ENCODE measurements around the gene CEP55. TPM values are rescaled to one million over a fixed set of nuclear protein-coding genes. Genes with fewer than 3 reads are reported as not detected.

The CEP55 gene
- total RNA-seq, 1 donor from 2014 or later, result 4.7 TPM

DNA sequence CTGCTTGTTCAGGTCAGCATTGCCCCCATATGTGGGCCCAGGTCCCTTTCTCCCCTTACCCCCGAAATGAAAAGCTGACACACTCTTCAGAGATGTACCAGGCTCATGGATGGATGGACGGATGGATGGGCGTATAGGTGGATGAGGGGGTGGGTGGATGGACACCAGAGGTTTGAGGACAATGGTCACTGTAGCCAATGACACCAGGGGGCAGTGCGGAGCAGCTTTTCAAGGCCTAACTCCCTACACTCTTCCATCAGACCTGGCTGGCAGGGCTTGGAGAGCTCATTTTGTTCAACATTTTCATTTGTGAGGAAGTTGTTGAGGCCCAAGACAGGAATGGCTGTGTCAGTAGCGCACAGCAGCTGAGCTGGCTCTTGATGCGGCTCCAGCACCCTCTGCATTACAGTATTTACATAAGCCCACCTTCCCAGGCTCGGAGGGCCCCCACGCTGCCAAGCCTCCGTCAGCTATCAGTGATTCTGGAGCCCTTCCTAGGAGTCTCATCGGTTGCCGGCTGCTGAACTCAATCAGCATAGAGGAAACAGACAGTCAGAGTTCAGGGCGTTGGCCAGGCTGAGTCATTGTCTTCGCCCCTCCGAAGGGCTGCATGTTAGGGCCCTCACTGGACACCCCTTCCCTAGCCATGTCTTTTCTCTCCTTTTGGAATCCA is 58.5 kb downstream of the CEP55 start:
- H3K36me3 ChIP-seq (ENCODE audit: control insufficient read depth in 3 of 3, insufficient read depth in 3 of 3, low read length in 3 of 3), result no peaks in the 10 kb centered on the region
- H3K9ac ChIP-seq (ENCODE audit: low read depth in 1 of 3, low read length in 3 of 3), result no peak overlapping the region
- H3K9me3 ChIP-seq (ENCODE audit: control insufficient read depth in 3 of 3, low read length in 3 of 3), result no peaks in the 10 kb centered on the region
- H3K4me1 ChIP-seq (ENCODE audit: control insufficient read depth in 3 of 3, insufficient read depth in 3 of 3, low read length in 3 of 3), result no peaks in the 10 kb centered on the region
- H3K4me3 ChIP-seq (ENCODE audit: low read length in 3 of 3), result no peak overlapping the region
- no peaks in the 10 kb centered on the region for H3K27me3 ChIP-seq (ENCODE audit: control insufficient read depth in 3 of 3, insufficient read depth in 3 of 3, low read length in 3 of 3)
- H3K27ac ChIP-seq (ENCODE audit: low read depth, low read length), result no peak overlapping the region

DNA sequence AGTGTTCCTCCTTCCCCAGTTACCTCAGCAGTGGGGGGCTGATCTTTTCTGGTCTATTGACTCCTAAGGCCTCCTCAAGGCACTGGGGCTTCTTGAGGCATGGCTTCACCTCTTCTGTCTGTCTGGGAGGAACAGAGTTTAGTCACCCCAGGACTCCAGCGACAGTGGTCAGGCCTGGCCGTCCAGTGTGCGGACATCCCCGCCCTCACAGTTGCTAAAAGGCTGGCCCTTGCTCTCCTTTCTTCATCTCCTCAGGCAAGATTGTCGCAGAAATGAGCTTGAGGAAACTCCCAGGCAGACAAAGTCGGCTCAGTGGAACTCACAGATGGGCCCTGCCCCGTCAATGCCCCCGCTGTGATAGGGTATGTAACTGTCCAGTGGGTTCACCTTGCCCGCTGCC is 63.1 kb downstream of the CEP55 start:
- Histone ChIP-seq H3K9me3 (ENCODE audit: control insufficient read depth in 3 of 3, low read length in 3 of 3) (no peaks in the 10 kb centered on the region), H3K36me3 (ENCODE audit: control insufficient read depth in 3 of 3, insufficient read depth in 3 of 3, low read length in 3 of 3) (no peaks in the 10 kb centered on the region), H3K27ac (ENCODE audit: low read depth, low read length) (no peak overlapping the region), H3K4me3 (ENCODE audit: low read length in 3 of 3) (no peak overlapping the region), H3K9ac (ENCODE audit: low read depth in 1 of 3, low read length in 3 of 3) (no peak overlapping the region), H3K27me3 (ENCODE audit: control insufficient read depth in 3 of 3, insufficient read depth in 3 of 3, low read length in 3 of 3) (peaks cover 0 to under 1% (median under 1%) of the 10 kb centered on the region in 3 donors), H3K4me1 (ENCODE audit: control insufficient read depth in 3 of 3, insufficient read depth in 3 of 3, low read length in 3 of 3) (no peaks in the 10 kb centered on the region)

DNA sequence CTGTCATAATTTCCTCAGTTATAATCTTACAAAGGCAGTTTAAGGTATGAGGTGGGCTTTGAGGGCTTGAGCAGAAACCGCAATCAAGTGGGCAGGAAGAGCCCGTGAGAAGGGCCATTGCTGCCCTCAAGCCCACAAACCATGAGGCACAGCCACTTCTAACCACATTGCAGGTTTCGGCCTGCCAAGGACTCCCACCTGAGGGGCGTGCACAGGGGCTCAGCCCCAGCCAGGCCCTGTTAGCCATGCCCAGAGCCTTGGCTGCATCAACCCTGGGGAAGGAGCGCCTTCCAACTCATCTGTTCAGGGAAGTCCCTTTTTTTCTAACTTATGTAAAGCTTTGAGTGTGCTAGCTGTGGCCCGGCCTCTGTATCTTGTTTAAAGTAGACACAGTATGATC is 64.1 kb downstream of the CEP55 start:
- Histone ChIP-seq H3K4me3 (ENCODE audit: low read length in 3 of 3) (no peak overlapping the region), H3K36me3 (ENCODE audit: control insufficient read depth in 3 of 3, insufficient read depth in 3 of 3, low read length in 3 of 3) (no peaks in the 10 kb centered on the region), H3K27ac (ENCODE audit: low read depth, low read length) (no peak overlapping the region), H3K27me3 (ENCODE audit: control insufficient read depth in 3 of 3, insufficient read depth in 3 of 3, low read length in 3 of 3) (peaks cover 0 to 8% (median 7%) of the 10 kb centered on the region in 3 donors), H3K9ac (ENCODE audit: low read depth in 1 of 3, low read length in 3 of 3) (no peak overlapping the region), H3K9me3 (ENCODE audit: control insufficient read depth in 3 of 3, low read length in 3 of 3) (no peaks in the 10 kb centered on the region), H3K4me1 (ENCODE audit: control insufficient read depth in 3 of 3, insufficient read depth in 3 of 3, low read length in 3 of 3) (no peaks in the 10 kb centered on the region)

DNA sequence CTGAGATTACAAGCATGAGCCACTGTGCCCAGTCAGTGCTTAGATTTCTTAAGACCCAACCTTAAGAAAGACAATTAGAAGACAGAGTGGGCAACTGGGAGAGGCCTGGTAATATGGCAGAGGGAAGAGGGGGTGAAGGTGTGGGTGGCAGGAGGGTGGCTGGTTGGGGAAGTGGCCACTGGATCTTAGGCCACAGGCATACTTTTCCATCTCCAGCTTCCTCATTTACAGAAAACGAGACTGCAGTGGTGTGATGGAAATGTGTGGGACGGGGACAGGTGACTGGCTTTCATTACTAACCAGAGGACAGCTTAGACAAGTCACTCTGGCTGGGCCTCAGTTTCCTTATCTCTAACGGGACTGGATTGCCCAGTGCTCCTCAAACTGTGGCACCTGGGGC is 69.0 kb downstream of the CEP55 start:
- H3K9ac ChIP-seq (ENCODE audit: low read depth in 1 of 3, low read length in 3 of 3), result no peak overlapping the region
- peaks cover 32 to 40% (median 35%) of the 10 kb centered on the region in 3 donors for H3K27me3 ChIP-seq (ENCODE audit: control insufficient read depth in 3 of 3, insufficient read depth in 3 of 3, low read length in 3 of 3)
- H3K4me3 ChIP-seq (ENCODE audit: low read length in 3 of 3), result no peak overlapping the region
- H3K9me3 ChIP-seq (ENCODE audit: control insufficient read depth in 3 of 3, low read length in 3 of 3), result no peaks in the 10 kb centered on the region
- no peak overlapping the region for H3K27ac ChIP-seq (ENCODE audit: low read depth, low read length)
- H3K4me1 ChIP-seq (ENCODE audit: control insufficient read depth in 3 of 3, insufficient read depth in 3 of 3, low read length in 3 of 3), result peaks cover 5 to 10% (median 7%) of the 10 kb centered on the region in 3 donors
- H3K36me3 ChIP-seq (ENCODE audit: control insufficient read depth in 3 of 3, insufficient read depth in 3 of 3, low read length in 3 of 3), result no peaks in the 10 kb centered on the region

DNA sequence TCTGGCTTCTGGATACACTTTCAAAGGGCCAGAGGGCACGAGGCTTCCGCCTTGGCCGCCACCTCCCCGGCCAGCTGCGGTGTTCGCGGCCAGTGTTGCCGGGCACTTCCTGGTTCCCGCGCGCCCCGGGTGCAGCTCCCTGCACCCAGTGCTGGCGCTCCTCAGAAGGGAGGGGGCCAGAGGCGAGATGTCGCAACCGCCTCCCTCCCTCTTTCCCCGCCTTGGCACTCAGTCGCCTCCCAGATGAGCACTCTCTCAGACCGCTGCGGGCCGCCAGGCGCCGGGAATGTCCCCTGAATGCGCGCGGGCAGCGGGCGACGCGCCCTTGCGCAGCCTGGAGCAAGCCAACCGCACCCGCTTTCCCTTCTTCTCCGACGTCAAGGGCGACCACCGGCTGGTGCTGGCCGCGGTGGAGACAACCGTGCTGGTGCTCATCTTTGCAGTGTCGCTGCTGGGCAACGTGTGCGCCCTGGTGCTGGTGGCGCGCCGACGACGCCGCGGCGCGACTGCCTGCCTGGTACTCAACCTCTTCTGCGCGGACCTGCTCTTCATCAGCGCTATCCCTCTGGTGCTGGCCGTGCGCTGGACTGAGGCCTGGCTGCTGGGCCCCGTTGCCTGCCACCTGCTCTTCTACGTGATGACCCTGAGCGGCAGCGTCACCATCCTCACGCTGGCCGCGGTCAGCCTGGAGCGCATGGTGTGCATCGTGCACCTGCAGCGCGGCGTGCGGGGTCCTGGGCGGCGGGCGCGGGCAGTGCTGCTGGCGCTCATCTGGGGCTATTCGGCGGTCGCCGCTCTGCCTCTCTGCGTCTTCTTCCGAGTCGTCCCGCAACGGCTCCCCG is 70.2 kb downstream of the CEP55 start, which contains the start of gene FFAR4:
FFAR4 (plus strand) TSS at position 231 of the 842 bp plus-strand sequence; CDS start at position 287, 56 bp downstream.
- Histone ChIP-seq H3K27me3 (ENCODE audit: control insufficient read depth in 3 of 3, insufficient read depth in 3 of 3, low read length in 3 of 3) (peaks cover 35 to 46% (median 40%) of the 10 kb centered on the region in 3 donors), H3K4me3 (ENCODE audit: low read length in 3 of 3) (peak within 1 kb of the TSS; percentile 35 to 57 (median 43)), H3K27ac (ENCODE audit: low read depth, low read length) (no peak within 1 kb of the TSS), H3K9me3 (ENCODE audit: control insufficient read depth in 3 of 3, low read length in 3 of 3) (no peaks in the 10 kb centered on the region), H3K4me1 (ENCODE audit: control insufficient read depth in 3 of 3, insufficient read depth in 3 of 3, low read length in 3 of 3) (peaks cover 5 to 10% (median 7%) of the 10 kb centered on the region in 3 donors), H3K36me3 (ENCODE audit: control insufficient read depth in 3 of 3, insufficient read depth in 3 of 3, low read length in 3 of 3) (no peaks in the 10 kb centered on the region), H3K9ac (ENCODE audit: low read depth in 1 of 3, low read length in 3 of 3) (no peak within 1 kb of the TSS)

DNA sequence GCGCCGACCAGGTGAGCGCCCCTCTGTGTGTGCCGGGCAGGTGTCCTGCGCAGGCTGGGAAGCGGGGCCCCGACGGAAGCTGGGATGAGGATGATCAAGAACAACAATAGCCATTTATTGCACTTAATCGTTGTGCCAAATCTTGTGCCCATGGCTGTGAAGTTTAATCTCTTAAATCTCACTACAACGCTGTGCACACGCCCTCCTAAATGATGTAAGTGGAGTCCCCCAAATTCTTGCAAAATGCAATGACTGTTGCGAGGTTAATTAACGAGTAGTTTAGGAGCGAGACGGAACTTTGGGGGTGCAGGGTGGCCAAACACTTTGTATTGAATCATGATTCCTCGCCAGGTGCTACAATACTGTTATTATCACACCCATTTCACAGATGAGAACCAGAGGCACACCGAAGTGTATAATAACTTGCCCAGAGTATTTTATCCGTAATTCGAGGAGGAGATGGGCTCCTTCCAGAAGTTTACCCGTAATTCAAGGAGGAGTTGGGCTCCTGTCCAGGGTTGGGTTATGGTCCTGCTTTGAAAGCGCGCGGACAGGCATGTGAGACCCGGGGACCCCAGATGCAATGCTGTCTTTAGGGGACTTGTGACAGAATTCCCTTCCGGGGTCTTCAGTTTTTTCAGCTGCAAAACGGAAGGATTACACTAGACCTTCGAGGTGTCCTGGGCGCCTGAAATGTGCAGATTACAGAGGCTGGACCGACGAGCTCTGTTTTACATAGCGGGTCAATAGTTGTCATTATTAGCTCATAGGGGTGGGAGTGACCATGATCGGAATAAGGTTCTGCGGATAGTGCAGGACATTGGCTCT is 71.1 kb downstream of the CEP55 start:
- Histone ChIP-seq H3K27me3 (ENCODE audit: control insufficient read depth in 3 of 3, insufficient read depth in 3 of 3, low read length in 3 of 3) (peaks cover 35 to 46% (median 40%) of the 10 kb centered on the region in 3 donors), H3K4me3 (ENCODE audit: low read length in 3 of 3) (peak overlapping the region in 2 of 3 donors; percentile 30 to 57), H3K36me3 (ENCODE audit: control insufficient read depth in 3 of 3, insufficient read depth in 3 of 3, low read length in 3 of 3) (no peaks in the 10 kb centered on the region), H3K9ac (ENCODE audit: low read depth in 1 of 3, low read length in 3 of 3) (no peak overlapping the region), H3K27ac (ENCODE audit: low read depth, low read length) (no peak overlapping the region), H3K9me3 (ENCODE audit: control insufficient read depth in 3 of 3, low read length in 3 of 3) (no peaks in the 10 kb centered on the region), H3K4me1 (ENCODE audit: control insufficient read depth in 3 of 3, insufficient read depth in 3 of 3, low read length in 3 of 3) (peaks cover 5 to 10% (median 7%) of the 10 kb centered on the region in 3 donors)

DNA sequence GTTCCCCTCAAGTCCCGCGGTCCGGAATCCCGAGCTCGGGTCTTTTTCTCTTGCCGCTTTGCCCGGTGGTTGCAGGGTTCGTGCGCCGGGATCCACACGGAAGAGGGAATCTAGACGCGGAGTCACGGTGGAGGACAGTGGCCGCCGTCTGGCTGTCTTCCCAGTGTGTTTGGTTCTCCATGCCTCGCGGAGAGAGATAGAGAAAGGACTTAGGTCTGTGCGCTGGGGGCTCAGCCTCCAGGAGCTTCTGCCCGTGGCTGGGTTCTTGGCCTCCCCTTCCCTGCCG is 71.6 kb downstream of the CEP55 start:
- Histone ChIP-seq H3K4me3 (ENCODE audit: low read length in 3 of 3) (peak overlapping the region in 1 of 3 donors; percentile 30), H3K9ac (ENCODE audit: low read depth in 1 of 3, low read length in 3 of 3) (no peak overlapping the region), H3K9me3 (ENCODE audit: control insufficient read depth in 3 of 3, low read length in 3 of 3) (no peaks in the 10 kb centered on the region), H3K27ac (ENCODE audit: low read depth, low read length) (no peak overlapping the region), H3K36me3 (ENCODE audit: control insufficient read depth in 3 of 3, insufficient read depth in 3 of 3, low read length in 3 of 3) (no peaks in the 10 kb centered on the region), H3K27me3 (ENCODE audit: control insufficient read depth in 3 of 3, insufficient read depth in 3 of 3, low read length in 3 of 3) (peaks cover 35 to 46% (median 40%) of the 10 kb centered on the region in 3 donors), H3K4me1 (ENCODE audit: control insufficient read depth in 3 of 3, insufficient read depth in 3 of 3, low read length in 3 of 3) (peaks cover 5 to 10% (median 7%) of the 10 kb centered on the region in 3 donors)

DNA sequence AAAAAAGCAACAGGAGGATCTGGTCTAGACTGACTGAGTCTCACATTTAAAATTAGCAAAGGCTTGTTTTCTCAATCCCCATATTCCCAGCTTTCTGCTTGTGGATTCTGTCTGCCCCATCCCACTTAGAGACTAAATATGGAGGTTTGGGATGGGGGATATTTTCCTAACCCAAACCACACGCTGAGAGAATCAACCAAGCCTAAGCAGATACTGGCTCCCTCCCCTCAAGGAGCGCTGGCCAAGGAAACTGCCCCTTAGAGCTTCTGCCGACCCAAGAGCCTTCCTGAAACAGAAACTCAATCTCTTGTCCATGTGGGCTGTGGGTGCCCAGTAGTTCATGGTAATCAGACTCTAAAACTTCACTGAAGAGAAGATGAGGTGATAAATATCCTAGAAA is 74.0 kb downstream of the CEP55 start:
- Histone ChIP-seq H3K27ac (ENCODE audit: low read depth, low read length) (no peak overlapping the region), H3K9me3 (ENCODE audit: control insufficient read depth in 3 of 3, low read length in 3 of 3) (no peaks in the 10 kb centered on the region), H3K4me3 (ENCODE audit: low read length in 3 of 3) (no peak overlapping the region), H3K4me1 (ENCODE audit: control insufficient read depth in 3 of 3, insufficient read depth in 3 of 3, low read length in 3 of 3) (peaks cover 5 to 10% (median 7%) of the 10 kb centered on the region in 3 donors), H3K9ac (ENCODE audit: low read depth in 1 of 3, low read length in 3 of 3) (no peak overlapping the region), H3K27me3 (ENCODE audit: control insufficient read depth in 3 of 3, insufficient read depth in 3 of 3, low read length in 3 of 3) (peaks cover 30 to 40% (median 40%) of the 10 kb centered on the region in 3 donors), H3K36me3 (ENCODE audit: control insufficient read depth in 3 of 3, insufficient read depth in 3 of 3, low read length in 3 of 3) (no peaks in the 10 kb centered on the region)

DNA sequence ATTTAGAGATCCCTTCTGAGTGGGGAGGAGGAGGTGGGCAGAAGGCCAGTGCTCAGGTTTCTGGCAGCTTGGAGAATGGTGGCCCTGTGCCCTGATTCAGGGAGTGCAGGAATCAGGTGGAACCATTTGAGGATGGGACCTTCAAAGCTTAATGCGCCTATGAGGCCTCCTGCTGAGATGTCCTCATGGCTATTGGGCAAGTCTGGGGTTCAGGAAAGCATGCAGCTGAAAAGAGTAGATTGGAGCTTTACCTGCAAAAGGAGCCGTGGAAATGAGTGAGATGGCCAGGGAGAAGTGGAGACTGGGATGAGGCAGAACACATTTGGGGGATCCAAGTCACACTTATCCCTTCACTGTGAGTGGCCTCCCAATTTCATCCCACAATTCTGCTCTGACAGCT is 76.2 kb downstream of the CEP55 start:
- Histone ChIP-seq H3K4me3 (ENCODE audit: low read length in 3 of 3) (no peak overlapping the region), H3K27me3 (ENCODE audit: control insufficient read depth in 3 of 3, insufficient read depth in 3 of 3, low read length in 3 of 3) (peaks cover 16 to 24% (median 21%) of the 10 kb centered on the region in 3 donors), H3K36me3 (ENCODE audit: control insufficient read depth in 3 of 3, insufficient read depth in 3 of 3, low read length in 3 of 3) (no peaks in the 10 kb centered on the region), H3K27ac (ENCODE audit: low read depth, low read length) (no peak overlapping the region), H3K9me3 (ENCODE audit: control insufficient read depth in 3 of 3, low read length in 3 of 3) (no peaks in the 10 kb centered on the region), H3K9ac (ENCODE audit: low read depth in 1 of 3, low read length in 3 of 3) (no peak overlapping the region), H3K4me1 (ENCODE audit: control insufficient read depth in 3 of 3, insufficient read depth in 3 of 3, low read length in 3 of 3) (peaks cover 0 to 4% (median 0%) of the 10 kb centered on the region in 3 donors)
